Measurements from ENCODE around the gene PPT1. TPM values are rescaled to one million over a fixed set of nuclear protein-coding genes. Genes with fewer than 3 reads are reported as not detected.

PPT1 gene
- total and polyA plus RNA-seq, 2 donors (not counting 3 experiments of a cell fraction or from before 2014, with no cell fraction given): 58.0 to 131 TPM

DNA sequence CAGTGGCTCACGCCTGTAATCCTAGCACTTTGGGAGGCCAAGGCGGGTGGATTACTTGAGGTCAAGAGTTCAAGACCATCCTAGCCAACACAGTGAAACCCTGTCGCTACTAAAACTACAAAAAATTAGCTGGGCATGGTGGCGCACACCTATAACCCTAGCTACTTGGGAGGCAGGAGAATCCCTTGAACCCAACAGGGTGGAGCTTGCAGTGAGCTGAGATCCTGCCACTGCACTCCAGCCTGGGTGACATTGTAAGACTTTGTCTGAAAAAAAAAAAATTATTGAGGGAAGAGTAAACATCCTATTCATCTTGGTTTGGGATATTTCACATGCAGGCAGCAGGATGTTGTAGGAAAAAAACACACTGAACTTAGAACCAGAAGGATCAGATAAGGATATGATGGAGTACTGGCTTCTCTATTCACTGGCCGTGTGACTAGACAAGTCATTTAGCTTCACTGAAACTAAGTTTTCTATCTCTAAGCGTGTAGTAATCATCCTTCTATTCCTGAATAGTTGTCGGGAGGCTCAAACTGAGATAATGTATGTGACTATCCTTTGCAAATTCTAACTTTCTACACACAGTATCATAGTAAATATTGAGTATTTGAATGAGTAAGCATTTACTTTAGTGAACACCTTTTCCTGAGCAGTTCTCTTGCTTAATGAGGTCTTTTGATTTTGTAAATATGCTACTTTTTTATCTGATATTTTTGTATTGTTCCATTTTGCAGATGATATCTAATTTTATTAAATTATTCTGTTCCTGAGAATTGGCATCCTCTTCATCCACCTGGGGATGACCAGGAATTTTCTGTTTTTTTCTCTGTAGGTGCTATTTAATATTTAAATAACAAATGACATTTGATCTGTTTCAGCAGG, 38.4 kb downstream of the PPT1 start:
- POLR2A ChIA-PET: no interaction called here
- Histone ChIP-seq H3K79me2 (ENCODE audit: control insufficient read depth, insufficient read depth, low read length) (peaks cover 73% of the 10 kb centered on the region), H3K4me1 (ENCODE audit: control insufficient read depth, extremely low read depth, insufficient read depth, low read length) (peaks cover 48% of the 10 kb centered on the region), H3K9me3 (replicated peaks; ENCODE audit: control insufficient read depth, insufficient read depth, low read length) (no peaks in the 10 kb centered on the region), H2AFZ (ENCODE audit: low read depth, low read length) (no peak overlapping the region), H3K9ac (replicated peaks; ENCODE audit: extremely low read depth, insufficient read depth, low read length) (peak overlapping the region; percentile 4), H3K27ac (ENCODE audit: insufficient read depth, low read depth, low read length) (peak overlapping the region; percentile 64), H3K27me3 (ENCODE audit: control insufficient read depth in 2 of 2, insufficient read depth in 2 of 2, low read length in 2 of 2) (no peaks in the 10 kb centered on the region), H3K4me2 (ENCODE audit: insufficient read depth, low read length) (peak overlapping the region; percentile 84), H3K9me1 (replicated peaks; ENCODE audit: control insufficient read depth, extremely low read depth, insufficient read depth, low read length) (no peaks in the 10 kb centered on the region), H3K36me3 (ENCODE audit: control insufficient read depth in 2 of 2, extremely low read depth in 1 of 2, insufficient read depth in 2 of 2, low read length in 2 of 2) (peaks cover 9 to 18% of the 10 kb centered on the region in 2 experiments), H4K20me1 (replicated peaks; ENCODE audit: control insufficient read depth, extremely low read depth, insufficient read depth, low read length) (peaks cover 7% of the 10 kb centered on the region), H3K4me3 (replicated peaks in 1 of 3; ENCODE audit: insufficient read depth in 1 of 3, low read depth in 1 of 3, low read length in 3 of 3) (peak overlapping the region in 1 of 3 experiments; percentile 26)
- dilution Hi-C loops (cut with MboI; ENCODE audit: extremely low pct_ligation_motif_present, low sequenced_read_pairs) (no loop called here), intact Hi-C loops (cut with micrococcal nuclease) (loop anchor here (1.0 kb wide), 1 partner anchor 18 kb away; the partner anchor contains the start of gene CAP1)
- BruUV-seq (replicated peaks): no TSS peak
- peak; percentile 55 for DNase-seq (ENCODE audit: low read depth, low spot score)
- CTCF ChIA-PET: interaction anchor here (1.0 to 2.0 kb wide), 3 partner anchors 16 to 280 kb away, joined by 3 to 6 read pairs (median 4); no protein-coding TSS in a partner anchor
- no peak for TF ChIP-seq EZH2 (IDR thresholded peaks at IDR 0.05; ENCODE audit: borderline replicate concordance, low read depth, low read length, severe bottlenecking)
- TF ChIP-seq, protein P1, sequence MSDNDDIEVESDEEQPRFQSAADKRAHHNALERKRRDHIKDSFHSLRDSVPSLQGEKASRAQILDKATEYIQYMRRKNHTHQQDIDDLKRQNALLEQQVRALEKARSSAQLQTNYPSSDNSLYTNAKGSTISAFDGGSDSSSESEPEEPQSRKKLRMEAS (IDR thresholded peaks at IDR 0.05; ENCODE audit: insufficient read depth, insufficient read length): no peak
- peak; percentile 12 for TF ChIP-seq FOS (IDR thresholded peaks at IDR 0.05; ENCODE audit: borderline replicate concordance, insufficient read depth, low read length)
- no peak for TF ChIP-seq JUN (IDR thresholded peaks at IDR 0.05; ENCODE audit: borderline replicate concordance, insufficient read depth, insufficient read length, low read depth)
- no peak for TF ChIP-seq MYC (IDR thresholded peaks at IDR 0.05; ENCODE audit: low read depth, low read length)
- peak; percentile 73 for TF ChIP-seq GATA2 (IDR thresholded peaks at IDR 0.05; ENCODE audit: insufficient read depth, insufficient read length, low read depth, low read length)
- no peak for TF ChIP-seq POLR2A (IDR thresholded peaks at IDR 0.05; ENCODE audit: low read depth, low read length)
- TF ChIP-seq, protein P2, sequence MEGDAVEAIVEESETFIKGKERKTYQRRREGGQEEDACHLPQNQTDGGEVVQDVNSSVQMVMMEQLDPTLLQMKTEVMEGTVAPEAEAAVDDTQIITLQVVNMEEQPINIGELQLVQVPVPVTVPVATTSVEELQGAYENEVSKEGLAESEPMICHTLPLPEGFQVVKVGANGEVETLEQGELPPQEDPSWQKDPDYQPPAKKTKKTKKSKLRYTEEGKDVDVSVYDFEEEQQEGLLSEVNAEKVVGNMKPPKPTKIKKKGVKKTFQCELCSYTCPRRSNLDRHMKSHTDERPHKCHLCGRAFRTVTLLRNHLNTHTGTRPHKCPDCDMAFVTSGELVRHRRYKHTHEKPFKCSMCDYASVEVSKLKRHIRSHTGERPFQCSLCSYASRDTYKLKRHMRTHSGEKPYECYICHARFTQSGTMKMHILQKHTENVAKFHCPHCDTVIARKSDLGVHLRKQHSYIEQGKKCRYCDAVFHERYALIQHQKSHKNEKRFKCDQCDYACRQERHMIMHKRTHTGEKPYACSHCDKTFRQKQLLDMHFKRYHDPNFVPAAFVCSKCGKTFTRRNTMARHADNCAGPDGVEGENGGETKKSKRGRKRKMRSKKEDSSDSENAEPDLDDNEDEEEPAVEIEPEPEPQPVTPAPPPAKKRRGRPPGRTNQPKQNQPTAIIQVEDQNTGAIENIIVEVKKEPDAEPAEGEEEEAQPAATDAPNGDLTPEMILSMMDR (IDR thresholded peaks at IDR 0.05; ENCODE audit: extremely low read depth in 1 of 2, insufficient read depth in 1 of 2, low read depth in 1 of 2, low read length in 2 of 2): no peak
- TF ChIP-seq POLR2AphosphoS5 (IDR thresholded peaks at IDR 0.05; ENCODE audit: insufficient read depth, low read depth, low read length): no peak
- FAIRE-seq: peak; percentile 28

Data from endothelial cell of umbilical vein (primary cell).